ENCODE data around the gene GADD45G. TPM values are rescaled to one million over a fixed set of nuclear protein-coding genes. Genes with fewer than 3 reads are reported as not detected.

GADD45G gene
- total RNA-seq, 1 experiment from 2014 or later = 7.7 TPM

DNA sequence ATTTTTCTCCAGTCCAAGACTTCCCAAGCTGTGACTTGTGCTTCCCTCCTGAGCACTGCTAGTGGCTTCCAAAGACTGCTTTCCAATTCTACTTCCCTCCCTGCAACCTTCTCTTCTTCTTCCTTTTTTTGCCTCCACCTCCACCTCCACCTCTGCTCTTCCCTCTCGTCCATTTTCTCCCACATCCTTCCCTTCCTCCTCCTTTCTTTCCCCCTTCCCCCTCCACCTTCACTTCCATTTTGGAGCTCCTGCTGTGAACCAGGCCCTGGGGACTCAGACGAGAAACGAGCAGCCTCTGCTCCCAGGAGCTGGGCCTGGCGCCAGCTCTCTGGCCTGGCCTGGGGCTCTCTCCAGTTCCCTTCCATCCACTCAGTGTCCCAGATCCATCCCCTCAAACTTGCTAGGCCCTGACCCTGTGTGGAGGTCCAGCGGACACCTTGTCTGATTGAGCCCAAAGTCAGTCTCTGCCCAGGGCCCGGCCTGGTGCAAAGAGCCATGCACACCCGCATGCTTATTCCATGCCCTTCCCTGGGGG is 5.6 kb downstream of the GADD45G start:
- no peak overlapping the region for H2BK5ac ChIP-seq (ENCODE audit: insufficient read length, low read length)
- H3K9me3 Mint-ChIP-seq = peaks cover 2 to 16% of the 10 kb centered on the region in 2 experiments
- no peak overlapping the region for H2AFZ ChIP-seq (ENCODE audit: low read length)
- H4K91ac ChIP-seq (ENCODE audit: insufficient read length, low read depth, low read length) = no peak overlapping the region
- no peak overlapping the region for H3K4me3 Mint-ChIP-seq
- no peak for DNase-seq
- TF ChIP-seq, protein P1, sequence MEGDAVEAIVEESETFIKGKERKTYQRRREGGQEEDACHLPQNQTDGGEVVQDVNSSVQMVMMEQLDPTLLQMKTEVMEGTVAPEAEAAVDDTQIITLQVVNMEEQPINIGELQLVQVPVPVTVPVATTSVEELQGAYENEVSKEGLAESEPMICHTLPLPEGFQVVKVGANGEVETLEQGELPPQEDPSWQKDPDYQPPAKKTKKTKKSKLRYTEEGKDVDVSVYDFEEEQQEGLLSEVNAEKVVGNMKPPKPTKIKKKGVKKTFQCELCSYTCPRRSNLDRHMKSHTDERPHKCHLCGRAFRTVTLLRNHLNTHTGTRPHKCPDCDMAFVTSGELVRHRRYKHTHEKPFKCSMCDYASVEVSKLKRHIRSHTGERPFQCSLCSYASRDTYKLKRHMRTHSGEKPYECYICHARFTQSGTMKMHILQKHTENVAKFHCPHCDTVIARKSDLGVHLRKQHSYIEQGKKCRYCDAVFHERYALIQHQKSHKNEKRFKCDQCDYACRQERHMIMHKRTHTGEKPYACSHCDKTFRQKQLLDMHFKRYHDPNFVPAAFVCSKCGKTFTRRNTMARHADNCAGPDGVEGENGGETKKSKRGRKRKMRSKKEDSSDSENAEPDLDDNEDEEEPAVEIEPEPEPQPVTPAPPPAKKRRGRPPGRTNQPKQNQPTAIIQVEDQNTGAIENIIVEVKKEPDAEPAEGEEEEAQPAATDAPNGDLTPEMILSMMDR (conservative IDR thresholded peaks at IDR 0.05) = no peak
- H3T11ph ChIP-seq (ENCODE audit: low read length) = no peak overlapping the region
- H3K23ac ChIP-seq (ENCODE audit: insufficient read length, low read depth, low read length) = no peak overlapping the region
- 100% methylated on average over 1 of the region's 7 CpGs for WGBS (ENCODE audit: extremely low coverage, insufficient read length, low lambda C conversion rate)
- H3K18ac ChIP-seq (ENCODE audit: insufficient read length, low read depth, low read length) = no peak overlapping the region
- H3K14ac ChIP-seq (ENCODE audit: insufficient read depth, low read length) = no peak overlapping the region
- H3K4me1 Mint-ChIP-seq = peaks cover 50 to 60% of the 10 kb centered on the region in 2 experiments
- no peak overlapping the region for H2BK120ac ChIP-seq (ENCODE audit: low read depth, low read length, poor library complexity, severe bottlenecking)
- H3K9ac ChIP-seq (ENCODE audit: extremely low read depth, insufficient read length, low read length) = no peak overlapping the region
- no peak overlapping the region for H2BK15ac ChIP-seq (ENCODE audit: low read depth, low read length)
- H3K27me3 Mint-ChIP-seq (ENCODE audit: low read depth) = peaks cover 50% of the 10 kb centered on the region
- no peak overlapping the region for H3K4ac ChIP-seq (ENCODE audit: low read depth, low read length)
- H3K79me1 ChIP-seq (ENCODE audit: insufficient read depth, low read depth, low read length, poor library complexity, severe bottlenecking) = no peaks in the 10 kb centered on the region
- H3K4me2 ChIP-seq (ENCODE audit: insufficient read depth, insufficient read length, low read length) = no peak overlapping the region
- H3K27ac Mint-ChIP-seq = no peak overlapping the region
- peaks cover 4 to 36% (median 16%) of the 10 kb centered on the region in 3 experiments; a peak in 6 of 7 replicates for H3K36me3 Mint-ChIP-seq (ENCODE audit: insufficient read depth in 1 of 3, low read depth in 3 of 3)
- no peaks in the 10 kb centered on the region for H4K20me1 ChIP-seq (ENCODE audit: control insufficient read depth, insufficient read depth, insufficient read length)
- no peak overlapping the region for H4K8ac ChIP-seq (replicated peaks; ENCODE audit: insufficient read length, low read depth, low read length)
- H3K4me1 ChIP-seq (ENCODE audit: insufficient read depth, low read length) = no peaks in the 10 kb centered on the region; the same call in 1 of the 2 replicates
- H3K56ac ChIP-seq (ENCODE audit: insufficient read length, low read depth, low read length) = no peak overlapping the region
- H3K9me3 ChIP-seq (ENCODE audit: control insufficient read depth, low read depth, low read length) = no peaks in the 10 kb centered on the region
- H2BK20ac ChIP-seq (ENCODE audit: low read depth, low read length, poor library complexity, severe bottlenecking) = no peak overlapping the region
- H3K27ac ChIP-seq (ENCODE audit: insufficient read length, low read depth, low read length) = no peak overlapping the region
- H2AK5ac ChIP-seq (ENCODE audit: insufficient read length, low read length) = no peak overlapping the region
- no peak overlapping the region for H4K5ac ChIP-seq (ENCODE audit: insufficient read length, low read depth, low read length)
- peaks cover 12% of the 10 kb centered on the region for H3K23me2 ChIP-seq (ENCODE audit: insufficient read length, low read depth, low read length, poor library complexity, severe bottlenecking)
- no peaks in the 10 kb centered on the region for H3K27me3 ChIP-seq (ENCODE audit: insufficient read depth, low read length)
- no peak overlapping the region for H2BK12ac ChIP-seq (ENCODE audit: insufficient read length, low read depth, low read length)
- peaks cover 2% of the 10 kb centered on the region; the same call in 1 of the 2 replicates for H3K79me2 ChIP-seq (ENCODE audit: insufficient read depth, low read length)
